PC-9 (cell line): Measurements from ENCODE around the gene VAV2. TPM values are rescaled to one million over a fixed set of nuclear protein-coding genes. Genes with fewer than 3 reads are reported as not detected.

ENCODE experiments used
- BruUV-seq: library from RNA; stranded (reverse); fragments of 400-500 nt; replicated peaks from 2 replicates; lab custom pipeline; 2021; lab: Mats Ljungman, UMichigan
- CTCF ChIA-PET: fragments of 300-600 bp; sonication (Branson Sonifier 250); formaldehyde crosslinking; loops from one replicate; lab custom pipeline; 2022; ENCODE audit warnings: antibody characterized with exemption; lab: Charles Lee
- POLR2A ChIA-PET: fragments of 300-600 bp; sonication (Branson Sonifier 250); formaldehyde crosslinking; loops from one replicate; lab custom pipeline; 2022; ENCODE audit warnings: antibody characterized with exemption; ENCODE audit not compliant: unreplicated experiment; lab: Charles Lee
- DNase-seq, 2 experiments: peaks; one replicate each; pipeline versions ENCODE4 v3.0.0 to v3.0.0-alpha.2; 2015 to 2022; ENCODE audit warnings: mixed read lengths in 1 of 2
- H2AFZ ChIP-seq: fragments of 200-600 bp; sonication (generic); 2 replicates; pipeline ENCODE4 v1.8.1; 2017; ENCODE audit warnings: antibody characterized with exemption
- H3F3A ChIP-seq: fragments of 200-600 bp; sonication (generic); 2 replicates; pipeline ENCODE4 v1.8.1; 2017; ENCODE audit warnings: antibody characterized with exemption, mild to moderate bottlenecking, low read depth; ENCODE audit not compliant: insufficient read depth
- H3K27ac ChIP-seq: fragments of 200-600 bp; sonication (generic); 2 replicates; pipeline ENCODE4 v1.6.1; 2016; ENCODE audit warnings: mixed run types
- H3K27me3 ChIP-seq: fragments of 200-600 bp; sonication (generic); 2 replicates; pipeline ENCODE4 v1.6.1; 2016; ENCODE audit warnings: low read depth, mixed run types; ENCODE audit not compliant: insufficient read depth
- H3K36me3 ChIP-seq: fragments of 200-600 bp; sonication (generic); 2 replicates; pipeline ENCODE4 v1.6.1; 2016; ENCODE audit warnings: low read depth, mixed run types
- H3K4me1 ChIP-seq: fragments of 200-600 bp; sonication (generic); replicated peaks from 2 replicates; pipeline ENCODE4 v1.6.1; 2016; ENCODE audit warnings: mixed run types; ENCODE audit not compliant: insufficient read depth
- H3K4me2 ChIP-seq: fragments of 200-600 bp; sonication (generic); 2 replicates; pipeline ENCODE4 v1.6.1; 2017; ENCODE audit warnings: mixed run types
- H3K4me3 ChIP-seq: fragments of 200-600 bp; sonication (generic); 2 replicates; pipeline ENCODE4 v1.6.1; 2016; ENCODE audit warnings: mixed run types
- H3K79me2 ChIP-seq: fragments of 200-600 bp; sonication (generic); 2 replicates; pipeline ENCODE4 v1.6.1; 2017; ENCODE audit warnings: low read depth, mixed run types
- H3K9me2 ChIP-seq: fragments of 200-600 bp; sonication (generic); 2 replicates; pipeline ENCODE4 v1.8.1; 2017; ENCODE audit warnings: mild to moderate bottlenecking; ENCODE audit not compliant: insufficient read depth
- H3K9me3 ChIP-seq: fragments of 200-600 bp; sonication (generic); 2 replicates; pipeline ENCODE4 v1.8.1; 2016; ENCODE audit warnings: low read depth; ENCODE audit not compliant: insufficient read depth
- H4K20me1 ChIP-seq: fragments of 200-600 bp; sonication (generic); 2 replicates; pipeline ENCODE4 v1.8.1; 2017; ENCODE audit not compliant: insufficient read depth
- EZH2 ChIP-seq: fragments of 200-600 bp; sonication (generic); IDR thresholded peaks from 2 replicates; pipeline ENCODE4 v1.8.0; 2017; ENCODE audit warnings: antibody characterized with exemption, low read depth
- intact Hi-C: fragments of 100-400 bp; cut with micrococcal nuclease; formaldehyde crosslinking; loops from one replicate; pipeline ENCODE4 v1.10.0; 2022; ENCODE audit not compliant: unreplicated experiment
- total RNA-seq: library from RNA; stranded (reverse); gene quantifications from 2 replicates; pipeline ENCODE4 v1.2.3, GENCODE V29; 2021
- TF ChIP-seq, protein P1 (sequence below): fragments of 200-600 bp; sonication (generic); conservative IDR thresholded peaks from 2 replicates; pipeline ENCODE4 v1.6.1; 2017; ENCODE audit warnings: mixed run types, antibody characterized with exemption, mild to moderate bottlenecking, moderate library complexity

Gene VAV2
- total RNA-seq, 1 experiment from 2014 or later, result 36.5 TPM

DNA sequence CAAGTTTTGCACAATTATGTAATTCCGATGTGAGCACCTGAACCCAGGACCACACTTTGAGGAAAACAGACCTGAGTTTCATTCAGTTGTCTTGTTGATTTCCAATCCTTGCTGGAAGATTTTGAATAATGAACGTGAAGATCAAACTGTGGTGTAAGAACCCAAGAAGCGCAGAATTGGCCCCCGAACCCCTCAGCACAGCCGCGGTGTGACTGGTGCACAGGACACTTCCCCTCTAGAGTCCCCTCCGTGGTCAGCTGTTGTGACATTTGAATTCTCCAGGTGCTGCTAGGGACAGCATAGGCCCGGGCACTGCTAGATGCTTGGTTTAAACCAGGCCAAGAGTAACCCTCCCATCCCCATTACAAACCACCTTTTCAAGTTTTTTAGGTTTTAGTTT is 34.9 kb upstream of the VAV2 start:
- no peak overlapping the region for H2AFZ ChIP-seq
- BruUV-seq, result TSS peak; percentile 29
- H3K36me3 ChIP-seq, result no peaks in the 10 kb centered on the region
- POLR2A ChIA-PET, result no interaction called here
- CTCF ChIA-PET, result no interaction called here
- H3K4me2 ChIP-seq, result no peak overlapping the region
- H3K4me1 ChIP-seq, result peaks cover 10% of the 10 kb centered on the region
- no peak overlapping the region for H3K4me3 ChIP-seq
- no peaks in the 10 kb centered on the region for H4K20me1 ChIP-seq
- no peaks in the 10 kb centered on the region for H3K9me2 ChIP-seq
- no peak for TF ChIP-seq EZH2
- TF ChIP-seq, protein P1, sequence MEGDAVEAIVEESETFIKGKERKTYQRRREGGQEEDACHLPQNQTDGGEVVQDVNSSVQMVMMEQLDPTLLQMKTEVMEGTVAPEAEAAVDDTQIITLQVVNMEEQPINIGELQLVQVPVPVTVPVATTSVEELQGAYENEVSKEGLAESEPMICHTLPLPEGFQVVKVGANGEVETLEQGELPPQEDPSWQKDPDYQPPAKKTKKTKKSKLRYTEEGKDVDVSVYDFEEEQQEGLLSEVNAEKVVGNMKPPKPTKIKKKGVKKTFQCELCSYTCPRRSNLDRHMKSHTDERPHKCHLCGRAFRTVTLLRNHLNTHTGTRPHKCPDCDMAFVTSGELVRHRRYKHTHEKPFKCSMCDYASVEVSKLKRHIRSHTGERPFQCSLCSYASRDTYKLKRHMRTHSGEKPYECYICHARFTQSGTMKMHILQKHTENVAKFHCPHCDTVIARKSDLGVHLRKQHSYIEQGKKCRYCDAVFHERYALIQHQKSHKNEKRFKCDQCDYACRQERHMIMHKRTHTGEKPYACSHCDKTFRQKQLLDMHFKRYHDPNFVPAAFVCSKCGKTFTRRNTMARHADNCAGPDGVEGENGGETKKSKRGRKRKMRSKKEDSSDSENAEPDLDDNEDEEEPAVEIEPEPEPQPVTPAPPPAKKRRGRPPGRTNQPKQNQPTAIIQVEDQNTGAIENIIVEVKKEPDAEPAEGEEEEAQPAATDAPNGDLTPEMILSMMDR, result no peak
- peaks cover 18% of the 10 kb centered on the region; the same call in 1 of the 2 replicates for H3F3A ChIP-seq
- DNase-seq, result no peak
- H3K79me2 ChIP-seq, result no peaks in the 10 kb centered on the region
- intact Hi-C loops, result no loop called here
- no peaks in the 10 kb centered on the region for H3K27me3 ChIP-seq
- no peaks in the 10 kb centered on the region for H3K9me3 ChIP-seq
- H3K27ac ChIP-seq, result no peak overlapping the region

DNA sequence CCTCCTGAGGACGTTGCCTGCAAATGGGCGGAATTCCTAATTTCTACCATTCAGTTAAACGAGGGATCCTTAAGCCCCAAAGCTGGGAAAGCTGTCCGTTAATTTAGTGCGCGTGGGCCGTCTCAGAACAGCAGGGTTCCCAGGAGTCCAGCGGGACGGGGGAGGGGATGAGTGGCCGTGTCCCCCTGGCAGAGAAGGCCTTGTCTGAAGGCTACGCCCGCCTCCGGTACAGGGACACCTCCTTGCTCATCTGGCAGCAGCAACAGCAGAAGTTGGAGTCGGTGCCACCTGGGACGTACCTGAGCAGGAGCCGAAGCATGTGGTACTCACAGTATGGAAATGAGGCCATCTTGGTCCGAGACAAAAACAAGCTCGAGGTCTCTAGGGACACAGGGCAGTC is 34.5 kb upstream of the VAV2 start:
- peaks cover 18% of the 10 kb centered on the region; the same call in 1 of the 2 replicates for H3F3A ChIP-seq
- no peak for TF ChIP-seq EZH2
- TF ChIP-seq, protein P1, result no peak
- H3K27me3 ChIP-seq, result no peaks in the 10 kb centered on the region
- no TSS peak for BruUV-seq
- no peak overlapping the region for H3K4me3 ChIP-seq
- ChIA-PET CTCF (no interaction called here), POLR2A (no interaction called here)
- no peak overlapping the region for H2AFZ ChIP-seq
- DNase-seq, result no peak
- H4K20me1 ChIP-seq, result no peaks in the 10 kb centered on the region
- no peaks in the 10 kb centered on the region for H3K9me3 ChIP-seq
- no peaks in the 10 kb centered on the region for H3K79me2 ChIP-seq
- H3K36me3 ChIP-seq, result no peaks in the 10 kb centered on the region
- no peaks in the 10 kb centered on the region for H3K9me2 ChIP-seq
- H3K4me2 ChIP-seq, result no peak overlapping the region
- H3K4me1 ChIP-seq, result peaks cover 10% of the 10 kb centered on the region
- H3K27ac ChIP-seq, result no peak overlapping the region
- intact Hi-C loops, result no loop called here

DNA sequence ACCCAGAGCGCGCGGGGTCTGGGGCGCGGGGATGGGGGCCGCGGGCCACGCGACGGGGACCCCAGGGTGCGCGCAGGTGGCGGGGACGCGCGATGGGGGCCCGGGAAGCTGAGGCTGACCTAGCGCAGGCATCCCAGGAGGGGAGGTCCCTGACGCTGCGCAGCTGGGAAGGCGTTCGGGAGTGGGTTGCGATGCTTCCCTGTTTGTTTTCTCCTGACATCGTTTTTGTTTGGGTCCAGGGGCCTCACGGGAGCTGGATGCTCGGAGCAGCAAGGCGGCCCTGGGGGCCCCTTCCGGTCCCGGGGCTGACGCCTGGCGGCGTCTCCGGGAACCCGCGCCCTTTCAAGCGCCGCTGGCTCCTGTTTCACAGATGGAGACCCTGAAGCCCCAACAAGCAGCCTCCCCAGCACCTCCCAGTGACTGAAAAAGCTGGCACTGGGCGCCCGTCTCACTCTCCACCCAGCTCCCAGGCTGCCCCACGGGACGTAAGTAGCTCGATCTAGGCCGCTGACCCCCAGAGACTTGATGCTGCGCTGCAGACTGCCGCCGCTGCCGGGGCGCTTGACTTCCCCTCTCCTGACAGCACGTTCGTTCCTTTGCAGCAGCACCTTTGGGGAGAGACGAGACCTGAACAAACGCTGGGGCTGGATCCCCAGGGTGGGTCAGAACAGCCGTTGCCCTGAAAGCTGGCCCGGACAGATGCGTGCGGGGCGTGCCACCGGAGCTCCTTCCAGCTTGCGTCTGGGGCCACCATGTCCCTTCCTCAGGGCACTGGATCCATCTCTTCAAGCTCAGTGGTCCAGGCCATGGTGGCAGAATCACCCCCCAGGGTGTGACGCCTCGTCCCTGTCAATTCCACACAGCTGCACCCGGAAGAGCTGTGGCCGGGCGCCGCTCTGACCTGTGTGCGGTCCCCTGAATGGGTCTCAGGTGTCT is 33.8 kb upstream of the VAV2 start:
- POLR2A ChIA-PET, result interaction anchor here (0.5 to 1.2 kb wide), 3 partner anchors 110 to 1882 kb away, joined by 6 to 28 read pairs (median 6); partner anchors contain the start of genes CAMSAP1 and WDR5

More for the DNA sequence above, 33.8 kb upstream of the VAV2 start:
- Histone ChIP-seq H3K79me2 (no peaks in the 10 kb centered on the region), H3K4me2 (peak overlapping the region; percentile 84), H3K27ac (no peak overlapping the region), H4K20me1 (no peaks in the 10 kb centered on the region), H3K4me3 (peak overlapping the region; percentile 72), H3K9me2 (no peaks in the 10 kb centered on the region), H3K9me3 (no peaks in the 10 kb centered on the region), H3K27me3 (no peaks in the 10 kb centered on the region), H2AFZ (peak overlapping the region; percentile 91), H3K4me1 (peaks cover 10% of the 10 kb centered on the region), H3K36me3 (no peaks in the 10 kb centered on the region), H3F3A (peaks cover 18% of the 10 kb centered on the region; the same call in 1 of the 2 replicates)
- CTCF ChIA-PET, result interaction anchor here (0.5 to 1.7 kb wide), 7 partner anchors 16 to 1216 kb away, joined by 3 to 11 read pairs (median 6); no protein-coding TSS in a partner anchor
- DNase-seq, result peak in 1 of 2 experiments; percentile 37
- intact Hi-C loops, result loop anchor here (1.0 to 2.0 kb wide), 5 partner anchors 33 to 139 kb away; partner anchors contain the start of genes RNU6ATAC and VAV2
- TF ChIP-seq, protein P1, result no peak; the same call in 1 of the 2 replicates
- TF ChIP-seq EZH2, result no peak
- no TSS peak for BruUV-seq
